Neutrophil (primary cell): ENCODE measurements around the gene CCL8.

Source experiments
- H3K27ac ChIP-seq: fragments of 200-600 bp; sonication (generic); 2 replicates; pipeline ENCODE4 v1.5.1; 2016; ENCODE audit warnings: mild to moderate bottlenecking, moderate library complexity
- H3K27me3 ChIP-seq: fragments of 200-600 bp; sonication (generic); 2 replicates; pipeline ENCODE4 v1.6.0; 2016; ENCODE audit warnings: mild to moderate bottlenecking
- H3K36me3 ChIP-seq: fragments of 200-600 bp; sonication (generic); 2 replicates; pipeline ENCODE4 v1.5.1; 2017
- H3K4me1 ChIP-seq, 2 experiments: fragments of 200-600 bp in 1 of 2; sonication (generic) in 1 of 2; 1 replicate in 1 of 2; 2 replicates in 1 of 2; pipeline versions ENCODE4 v1.5.1 to v1.6.1; 2013 to 2016; ENCODE audit warnings: low read depth in 1 of 2, low read length in 1 of 2, mild to moderate bottlenecking in 1 of 2, moderate library complexity in 1 of 2; ENCODE audit not compliant: control insufficient read depth in 1 of 2, insufficient read depth in 1 of 2
- H3K4me3 ChIP-seq, 2 experiments: fragments of 200-600 bp in 1 of 2; sonication (generic) in 1 of 2; 1 replicate in 1 of 2; 2 replicates in 1 of 2; pipeline ENCODE4 v1.5.1; 2013 to 2016; ENCODE audit warnings: low read depth in 1 of 2, low read length in 1 of 2, mild to moderate bottlenecking in 1 of 2, moderate library complexity in 1 of 2
- H3K9me3 ChIP-seq: fragments of 200-600 bp; sonication (generic); 2 replicates; pipeline ENCODE4 v1.5.1; 2016
- CTCF ChIP-seq: fragments of 200-600 bp; sonication (generic); IDR thresholded peaks from 2 replicates; pipeline ENCODE4 v1.5.1; 2016; ENCODE audit warnings: antibody characterized with exemption

The CCL8 gene

GRCh38 chr17:34299956-34300577, 19.2 kb upstream of the CCL8 start:
- Histone ChIP-seq H3K4me1 (no peaks in the 10 kb centered on the region), H3K4me3 (no peak overlapping the region), H3K36me3 (no peaks in the 10 kb centered on the region), H3K27ac (no peak overlapping the region), H3K27me3 (no peaks in the 10 kb centered on the region), H3K9me3 (no peaks in the 10 kb centered on the region)
- TF ChIP-seq CTCF, result no peak

GRCh38 chr17:34300652-34301370, 18.4 kb upstream of the CCL8 start:
- Histone ChIP-seq H3K27me3 (no peaks in the 10 kb centered on the region), H3K36me3 (no peaks in the 10 kb centered on the region), H3K4me1 (no peaks in the 10 kb centered on the region), H3K4me3 (no peak overlapping the region), H3K9me3 (no peaks in the 10 kb centered on the region), H3K27ac (no peak overlapping the region)
- TF ChIP-seq CTCF, result no peak

- no peak overlapping the region for H3K4me3 ChIP-seq
- H3K27me3 ChIP-seq, result no peaks in the 10 kb centered on the region
- no peak overlapping the region for H3K27ac ChIP-seq
- H3K9me3 ChIP-seq, result no peaks in the 10 kb centered on the region
- no peaks in the 10 kb centered on the region for H3K36me3 ChIP-seq
- H3K4me1 ChIP-seq, result peaks cover under 1 to 2% of the 10 kb centered on the region in 2 experiments
- no peak for TF ChIP-seq CTCF
Measured at GRCh38 chr17:34301986-34302385, 17.2 kb upstream of the CCL8 start.

GRCh38 chr17:34302636-34303035, 16.6 kb upstream of the CCL8 start:
- H3K27me3 ChIP-seq, result no peaks in the 10 kb centered on the region
- H3K4me1 ChIP-seq, result peaks cover 5 to 7% of the 10 kb centered on the region in 2 experiments
- TF ChIP-seq CTCF, result no peak
- no peaks in the 10 kb centered on the region for H3K36me3 ChIP-seq
- H3K27ac ChIP-seq, result no peak overlapping the region
- no peaks in the 10 kb centered on the region for H3K9me3 ChIP-seq
- H3K4me3 ChIP-seq, result no peak overlapping the region

GRCh38 chr17:34303606-34304005, 15.6 kb upstream of the CCL8 start:
- no peaks in the 10 kb centered on the region for H3K36me3 ChIP-seq
- H3K4me3 ChIP-seq, result no peak overlapping the region
- no peaks in the 10 kb centered on the region for H3K27me3 ChIP-seq
- peaks cover 8 to 11% of the 10 kb centered on the region in 2 experiments for H3K4me1 ChIP-seq
- no peaks in the 10 kb centered on the region for H3K9me3 ChIP-seq
- TF ChIP-seq CTCF, result no peak
- H3K27ac ChIP-seq, result no peak overlapping the region
